ENCODE measurements around the gene C17orf75.

GRCh38 chr17:32356378-32356743 is 14.4 kb upstream of the C17orf75 start:
- TF ChIP-seq EZH2 (IDR thresholded peaks at IDR 0.05; ENCODE audit: insufficient read depth, poor library complexity, severe bottlenecking): no peak
- no peak for TF ChIP-seq EZH2phosphoT487 (IDR thresholded peaks at IDR 0.05; ENCODE audit: insufficient read depth, low read depth)
